Panc1 (cell line): ENCODE measurements around the gene FAM24B. TPM values are rescaled to one million over a fixed set of nuclear protein-coding genes. Genes with fewer than 3 reads are reported as not detected.

Source experiments
- ATAC-seq: fragments of 200-7000 bp; cut with Tn5 transposase; 2 replicates; pipeline ENCODE4 v1.9.1; 2020; ENCODE audit warnings: mild to moderate bottlenecking, moderate library complexity
- BruUV-seq: library from RNA; stranded (reverse); fragments of 400-500 nt; replicated peaks from 2 replicates; lab custom pipeline; 2021; lab: Mats Ljungman, UMichigan
- CTCF ChIA-PET: fragments of 300-600 bp; sonication (Branson Sonifier 250); formaldehyde crosslinking; loops from one replicate; lab custom pipeline; 2022; ENCODE audit warnings: antibody characterized with exemption; lab: Charles Lee
- POLR2A ChIA-PET: fragments of 300-600 bp; sonication (Branson Sonifier 250); formaldehyde crosslinking; loops from one replicate; lab custom pipeline; 2022; ENCODE audit warnings: antibody characterized with exemption; lab: Charles Lee
- DNase-seq: peaks from one replicate; pipeline ENCODE4 v3.0.0-alpha.2; 2010; ENCODE audit warnings: low read depth, low spot score
- H3K27ac ChIP-seq: 2 replicates; pipeline ENCODE4 v1.5.1; 2011; ENCODE audit warnings: mild to moderate bottlenecking, low read length, inconsistent platforms
- H3K27me3 ChIP-seq: fragments of 200-500 bp; sonication (Bioruptor generic); 2 replicates; pipeline ENCODE4 v1.6.0; 2014; ENCODE audit warnings: low read length, inconsistent platforms; ENCODE audit not compliant: control insufficient read depth, insufficient read depth
- H3K36me3 ChIP-seq: fragments of 200-500 bp; sonication (Bioruptor generic); 2 replicates; pipeline ENCODE4 v1.5.1; 2014; ENCODE audit warnings: inconsistent platforms, mild to moderate bottlenecking, low read length, moderate library complexity; ENCODE audit not compliant: control insufficient read depth, insufficient read depth
- H3K4me1 ChIP-seq: 2 replicates; pipeline ENCODE4 v1.5.1; 2011; ENCODE audit warnings: inconsistent platforms, mild to moderate bottlenecking, low read length, moderate library complexity; ENCODE audit not compliant: control insufficient read depth, insufficient read depth
- H3K4me3 ChIP-seq, 2 experiments: 2 replicates each; pipeline ENCODE4 v1.5.1; 2011 to 2012; ENCODE audit warnings: low read depth in 2 of 2, low read length in 2 of 2, mild to moderate bottlenecking in 2 of 2, inconsistent platforms in 1 of 2, moderate library complexity in 1 of 2
- H3K9me3 ChIP-seq: fragments of 200-500 bp; sonication (Bioruptor generic); 2 replicates; pipeline ENCODE4 v1.5.1; 2014; ENCODE audit warnings: low read depth, mild to moderate bottlenecking, inconsistent platforms, low read length, moderate library complexity; ENCODE audit not compliant: control insufficient read depth, insufficient read depth
- CTCF ChIP-seq: fragments of 450-650 bp; IDR thresholded peaks from 2 replicates; pipeline ENCODE4 v1.5.1; 2017; ENCODE audit warnings: mild to moderate bottlenecking
- POLR2AphosphoS5 ChIP-seq: IDR thresholded peaks from 2 replicates; pipeline ENCODE4 v1.6.1; 2012; ENCODE audit warnings: mild to moderate bottlenecking, low read depth, low read length, moderate library complexity
- REST ChIP-seq, 2 experiments: IDR thresholded peaks; 2 replicates each; pipeline ENCODE4 v1.6.1; 2011 to 2012; ENCODE audit warnings: low read depth in 2 of 2, control low read depth in 1 of 2, low read length in 1 of 2, mild to moderate bottlenecking in 1 of 2, moderate library complexity in 1 of 2; ENCODE audit not compliant: insufficient read depth in 1 of 2
- SIN3A ChIP-seq: IDR thresholded peaks from 2 replicates; pipeline ENCODE4 v1.6.1; 2012; ENCODE audit warnings: low read depth, mild to moderate bottlenecking, low read length, moderate library complexity, borderline replicate concordance; ENCODE audit not compliant: insufficient read depth
- TCF7L2 ChIP-seq: IDR thresholded peaks from 2 replicates; pipeline ENCODE4 v1.6.1; 2011; ENCODE audit warnings: mild to moderate bottlenecking, low read depth, low read length, inconsistent platforms
- in situ Hi-C: cut with HindIII; loops from 2 replicates; pipeline ENCODE4 v1.10.0; 2016; ENCODE audit warnings: low sequenced_read_pairs, low pct_unique_long_range_greater_than_20kb
- intact Hi-C: fragments of 100-400 bp; cut with micrococcal nuclease; formaldehyde crosslinking; loops from one replicate; pipeline ENCODE4 v1.10.0; 2022; ENCODE audit not compliant: unreplicated experiment
- total RNA-seq: library from RNA; stranded (reverse); gene quantifications from one replicate; pipeline ENCODE4 v1.2.1, GENCODE V29; 2021; ENCODE audit not compliant: unreplicated experiment

The FAM24B gene
- total RNA-seq, 1 experiment from 2014 or later: 21.3 TPM

DNA sequence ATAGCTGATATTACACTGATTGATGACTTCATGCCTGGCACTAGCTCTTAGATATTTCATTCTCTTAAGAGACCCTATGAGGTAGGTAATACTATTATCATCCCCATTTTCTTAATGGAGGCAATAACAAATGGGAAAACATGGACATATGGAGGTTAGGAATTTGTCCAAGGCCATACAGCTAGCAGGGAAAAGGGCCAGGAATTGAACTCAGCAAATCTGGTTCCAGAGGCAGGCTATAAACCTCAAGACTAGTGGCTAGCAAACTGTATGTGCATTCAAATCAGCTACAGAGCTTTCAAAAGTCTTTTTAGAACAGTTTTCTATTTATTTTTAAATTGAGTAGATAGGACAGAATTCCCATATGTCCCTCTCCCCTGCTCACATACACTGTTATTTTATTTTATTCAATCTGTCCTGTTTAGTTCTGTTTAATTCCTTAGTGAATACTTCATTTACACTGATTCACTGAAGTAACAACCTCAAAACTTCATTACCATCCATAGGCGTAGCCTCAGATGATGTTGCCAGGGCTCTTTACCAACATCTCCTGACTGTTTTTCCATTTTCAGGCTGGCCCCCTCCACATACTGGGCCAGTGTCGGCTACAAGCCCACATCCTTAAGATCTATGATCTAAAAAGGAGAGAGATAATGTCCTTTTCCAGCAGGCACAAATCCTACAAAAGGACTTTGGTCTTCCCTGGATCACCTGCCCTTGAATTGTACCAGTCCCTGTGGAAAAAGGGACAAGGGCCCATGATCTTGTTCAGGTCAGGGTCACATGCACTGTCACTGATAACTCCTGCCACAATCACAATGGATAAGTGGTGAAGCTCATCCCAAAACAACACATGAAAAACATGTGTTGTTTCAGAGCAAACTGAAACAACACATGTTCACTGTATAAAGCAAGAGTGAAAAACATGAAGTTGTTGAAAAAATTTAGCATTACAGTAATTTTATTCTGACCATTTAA is 15.9 kb downstream of the FAM24B start:
- DNase-seq (no peak), ATAC-seq (no peak)
- H3K4me1 ChIP-seq: peaks cover 25% of the 10 kb centered on the region
- POLR2A ChIA-PET: interaction anchor here (0.5 kb wide), 1 partner anchor 44 kb away, joined by 5 read pairs; no protein-coding TSS in a partner anchor
- no peaks in the 10 kb centered on the region for H3K9me3 ChIP-seq
- no peaks in the 10 kb centered on the region for H3K27me3 ChIP-seq
- no peak for TF ChIP-seq REST (IDR thresholded peaks at IDR 0.05; ENCODE audit: insufficient read depth in 1 of 2, low read depth in 2 of 2, low read length in 1 of 2)
- TF ChIP-seq CTCF: no peak
- no peak for TF ChIP-seq SIN3A
- no peak for TF ChIP-seq POLR2AphosphoS5
- no peak for TF ChIP-seq TCF7L2
- CTCF ChIA-PET: interaction anchor here (0.7 kb wide), 1 partner anchor 90 kb away, joined by 3 read pairs; no protein-coding TSS in a partner anchor
- no peak overlapping the region for H3K4me3 ChIP-seq
- BruUV-seq: no TSS peak
- peak overlapping the region; percentile 76 for H3K27ac ChIP-seq
- in situ Hi-C loops (no loop called here), intact Hi-C loops (no loop called here)
- H3K36me3 ChIP-seq: no peaks in the 10 kb centered on the region

- intact Hi-C loops: no loop called here
- Histone ChIP-seq H3K27ac (peak overlapping the region; percentile 6; the same call in 1 of the 2 replicates), H3K4me3 (no peak overlapping the region), H3K9me3 (no peaks in the 10 kb centered on the region), H3K4me1 (peaks cover 30% of the 10 kb centered on the region), H3K36me3 (no peaks in the 10 kb centered on the region), H3K27me3 (no peaks in the 10 kb centered on the region)
- ChIA-PET POLR2A (no interaction called here), CTCF (no interaction called here)
- no peak for DNase-seq
- TF ChIP-seq CTCF: no peak
- TF ChIP-seq TCF7L2: no peak
- no peak for TF ChIP-seq SIN3A
- no peak for TF ChIP-seq REST (IDR thresholded peaks at IDR 0.05; ENCODE audit: insufficient read depth in 1 of 2, low read depth in 2 of 2, low read length in 1 of 2)
- TF ChIP-seq POLR2AphosphoS5: no peak
- in situ Hi-C loops: no loop called here
- ATAC-seq: peak; percentile 68
- no TSS peak for BruUV-seq
These were observed 17.6 kb downstream of the FAM24B start for GRCh38 chr10:122861711-122862161.
